NT2/D1 (cell line): ENCODE data around the gene RBMS3.

Experiments used
- DNase-seq: peaks from one replicate; pipeline ENCODE4 v3.0.0-alpha.2; 2011; ENCODE audit warnings: low read depth, low spot score
- H3K27me3 ChIP-seq: 2 replicates; pipeline ENCODE4 v1.6.0; 2011; ENCODE audit warnings: mild to moderate bottlenecking; ENCODE audit not compliant: insufficient read length, insufficient read depth
- H3K36me3 ChIP-seq: 2 replicates; pipeline ENCODE4 v1.6.1; 2011; ENCODE audit warnings: mild to moderate bottlenecking, low read length, mixed read lengths; ENCODE audit not compliant: insufficient read depth, insufficient read length
- H3K4me1 ChIP-seq: 2 replicates; pipeline ENCODE4 v1.5.1; 2011; ENCODE audit not compliant: insufficient read depth, insufficient read length
- H3K4me3 ChIP-seq: 2 replicates; pipeline ENCODE4 v1.5.1; 2011; ENCODE audit warnings: low read depth; ENCODE audit not compliant: insufficient read length
- H3K9ac ChIP-seq: 2 replicates; pipeline ENCODE4 v1.6.0; 2011; ENCODE audit warnings: low read depth; ENCODE audit not compliant: insufficient read length
- H3K9me3 ChIP-seq: 2 replicates; pipeline ENCODE4 v1.5.1; 2011; ENCODE audit warnings: mild to moderate bottlenecking, low read length; ENCODE audit not compliant: insufficient read depth
- SUZ12 ChIP-seq: IDR thresholded peaks from 2 replicates; pipeline ENCODE4 v1.6.1; 2011; ENCODE audit not compliant: insufficient read length, insufficient read depth; ENCODE audit errors: extremely low read depth
- YY1 ChIP-seq: IDR thresholded peaks from 2 replicates; pipeline ENCODE4 v1.6.1; 2011; ENCODE audit not compliant: insufficient read length, insufficient read depth
- ZNF274 ChIP-seq: IDR thresholded peaks from 2 replicates; pipeline ENCODE4 v1.6.1; 2011; ENCODE audit warnings: mild to moderate bottlenecking, low read depth, low read length

Gene RBMS3

GRCh38 chr3:29760226-29760685 is 479.4 kb downstream of the RBMS3 start:
- TF ChIP-seq YY1 (no peak), ZNF274 (no peak), SUZ12 (no peak)
- Histone ChIP-seq H3K36me3 (no peaks in the 10 kb centered on the region), H3K4me1 (no peaks in the 10 kb centered on the region), H3K9me3 (no peaks in the 10 kb centered on the region), H3K27me3 (no peaks in the 10 kb centered on the region), H3K4me3 (no peak overlapping the region), H3K9ac (no peak overlapping the region)
- no peak for DNase-seq

- H3K36me3 ChIP-seq, result no peaks in the 10 kb centered on the region
- no peaks in the 10 kb centered on the region for H3K27me3 ChIP-seq
- no peaks in the 10 kb centered on the region for H3K4me1 ChIP-seq
- no peak overlapping the region for H3K4me3 ChIP-seq
- no peak for TF ChIP-seq SUZ12
- TF ChIP-seq ZNF274, result no peak
- no peak for TF ChIP-seq YY1
- no peaks in the 10 kb centered on the region for H3K9me3 ChIP-seq
- no peak overlapping the region for H3K9ac ChIP-seq
- no peak for DNase-seq
These were observed 480.6 kb downstream of the RBMS3 start for GRCh38 chr3:29761517-29761916.

GRCh38 chr3:29763115-29763514 is 482.2 kb downstream of the RBMS3 start:
- TF ChIP-seq SUZ12 (no peak), YY1 (no peak), ZNF274 (no peak)
- no peak for DNase-seq
- Histone ChIP-seq H3K4me3 (no peak overlapping the region), H3K36me3 (no peaks in the 10 kb centered on the region), H3K9me3 (no peaks in the 10 kb centered on the region), H3K27me3 (no peaks in the 10 kb centered on the region), H3K9ac (no peak overlapping the region), H3K4me1 (no peaks in the 10 kb centered on the region)

- no peaks in the 10 kb centered on the region for H3K9me3 ChIP-seq
- H3K4me3 ChIP-seq, result no peak overlapping the region
- no peaks in the 10 kb centered on the region for H3K36me3 ChIP-seq
- H3K27me3 ChIP-seq, result no peaks in the 10 kb centered on the region
- no peak overlapping the region for H3K9ac ChIP-seq
- TF ChIP-seq SUZ12, result no peak
- no peak for TF ChIP-seq ZNF274
- TF ChIP-seq YY1, result no peak
- H3K4me1 ChIP-seq, result no peaks in the 10 kb centered on the region
- DNase-seq, result no peak
These were observed 483.2 kb downstream of the RBMS3 start for GRCh38 chr3:29764041-29764440.

GRCh38 chr3:29764603-29765254 is 483.9 kb downstream of the RBMS3 start:
- no peak for TF ChIP-seq ZNF274
- TF ChIP-seq SUZ12, result no peak
- TF ChIP-seq YY1, result no peak
- Histone ChIP-seq H3K9me3 (no peaks in the 10 kb centered on the region), H3K36me3 (no peaks in the 10 kb centered on the region), H3K9ac (no peak overlapping the region), H3K4me1 (no peaks in the 10 kb centered on the region), H3K27me3 (no peaks in the 10 kb centered on the region), H3K4me3 (no peak overlapping the region)
- no peak for DNase-seq

- H3K36me3 ChIP-seq, result no peaks in the 10 kb centered on the region
- H3K4me3 ChIP-seq, result no peak overlapping the region
- no peaks in the 10 kb centered on the region for H3K9me3 ChIP-seq
- DNase-seq, result no peak
- no peaks in the 10 kb centered on the region for H3K27me3 ChIP-seq
- no peak for TF ChIP-seq YY1
- no peak for TF ChIP-seq ZNF274
- no peak for TF ChIP-seq SUZ12
- H3K4me1 ChIP-seq, result no peaks in the 10 kb centered on the region
- no peak overlapping the region for H3K9ac ChIP-seq
These were observed 490.7 kb downstream of the RBMS3 start for GRCh38 chr3:29771602-29772001.

- Histone ChIP-seq H3K4me1 (no peaks in the 10 kb centered on the region), H3K9ac (no peak overlapping the region), H3K9me3 (no peaks in the 10 kb centered on the region), H3K27me3 (no peaks in the 10 kb centered on the region), H3K4me3 (no peak overlapping the region), H3K36me3 (no peaks in the 10 kb centered on the region)
- no peak for DNase-seq
- TF ChIP-seq SUZ12 (no peak), YY1 (no peak), ZNF274 (no peak)
These were observed 491.6 kb downstream of the RBMS3 start for GRCh38 chr3:29772436-29772835.

GRCh38 chr3:29773481-29773880 is 492.6 kb downstream of the RBMS3 start:
- TF ChIP-seq YY1 (no peak), ZNF274 (no peak), SUZ12 (no peak)
- Histone ChIP-seq H3K27me3 (no peaks in the 10 kb centered on the region), H3K4me3 (no peak overlapping the region), H3K4me1 (no peaks in the 10 kb centered on the region), H3K36me3 (no peaks in the 10 kb centered on the region), H3K9ac (no peak overlapping the region), H3K9me3 (no peaks in the 10 kb centered on the region)
- no peak for DNase-seq
